HCT116 (cell line): ENCODE measurements around the gene SLC34A3. TPM values are rescaled to one million over a fixed set of nuclear protein-coding genes. Genes with fewer than 3 reads are reported as not detected.

ENCODE experiments used
- ATAC-seq: fragments of 200-7000 bp; cut with Tn5 transposase; 2 replicates; pipeline ENCODE4 v1.9.1; 2020; ENCODE audit warnings: mild to moderate bottlenecking, moderate library complexity
- BruUV-seq: library from RNA; stranded (reverse); fragments of 400-500 nt; replicated peaks from 2 replicates; lab custom pipeline; 2021; lab: Mats Ljungman, UMichigan
- CTCF ChIA-PET: fragments of 300-600 bp; sonication (Branson Sonifier 250); formaldehyde crosslinking; loops from one replicate; lab custom pipeline; 2021; ENCODE audit warnings: antibody characterized with exemption; lab: Charles Lee
- POLR2A ChIA-PET: fragments of 300-600, 350-600 bp; sonication (Branson Sonifier 250); formaldehyde crosslinking; loops from one replicate; lab custom pipeline; 2021; ENCODE audit warnings: antibody characterized with exemption; lab: Charles Lee
- RAD21 ChIA-PET, 2 experiments: fragments of 300-600 bp; sonication (Branson Sonifier 250); formaldehyde crosslinking; loops; one replicate each; lab custom pipeline; 2023; ENCODE audit warnings: low total read pairs in 2 of 2; ENCODE audit not compliant: uncharacterized antibody in 2 of 2, unreplicated experiment in 2 of 2, low non-redundant PET in 1 of 2; lab: Charles Lee
- DNase-seq: peaks from one replicate; pipeline ENCODE4 v3.0.0-alpha.2; 2010; ENCODE audit warnings: low read depth, low spot score
- H2AFZ ChIP-seq: fragments of 200-600 bp; shearing (Covaris generic), sonication (generic); 2 replicates; pipeline ENCODE4 v1.6.1; 2017; ENCODE audit warnings: low read depth, mixed run types, mixed read lengths, antibody characterized with exemption, low read length; ENCODE audit not compliant: poor library complexity, severe bottlenecking
- H3K27ac ChIP-seq: 2 replicates; pipeline ENCODE4 v1.5.1; 2012; ENCODE audit warnings: low read depth, low read length
- H3K27me3 ChIP-seq: fragments of 200-600 bp; sonication (generic); 2 replicates; pipeline ENCODE4 v1.6.1; 2016; ENCODE audit warnings: mixed run types, low read length, mixed read lengths; ENCODE audit not compliant: insufficient read depth
- H3K36me3 ChIP-seq, 2 experiments: fragments of 200-500 bp in 1 of 2; fragments of 200-600 bp in 1 of 2; sonication (Bioruptor generic) in 1 of 2; sonication (generic) in 1 of 2; 2 replicates each; pipeline versions ENCODE4 v1.5.1 to v1.6.1; 2014 to 2016; ENCODE audit warnings: low read length in 2 of 2, inconsistent platforms in 1 of 2, mixed read lengths in 1 of 2, mixed run types in 1 of 2; ENCODE audit not compliant: insufficient read depth in 2 of 2, control insufficient read depth in 1 of 2
- H3K4me1 ChIP-seq, 2 experiments: fragments of 200-600 bp in 1 of 2; sonication (generic) in 1 of 2; 2 replicates each; pipeline versions ENCODE4 v1.5.1 to v1.6.1; 2012 to 2017; ENCODE audit warnings: low read length in 2 of 2, inconsistent platforms in 1 of 2, mild to moderate bottlenecking in 1 of 2, mixed read lengths in 1 of 2, mixed run types in 1 of 2, moderate library complexity in 1 of 2; ENCODE audit not compliant: insufficient read depth in 2 of 2, control insufficient read depth in 1 of 2
- H3K4me2 ChIP-seq: fragments of 200-600 bp; sonication (generic); 2 replicates; pipeline ENCODE4 v1.6.1; 2017; ENCODE audit warnings: mixed run types, low read length, mixed read lengths
- H3K4me3 ChIP-seq, 2 experiments: fragments of 200-600 bp in 1 of 2; sonication (generic) in 1 of 2; replicated peaks in 1 of 2; 2 replicates each; pipeline ENCODE4 v1.5.1; 2011 to 2016; ENCODE audit warnings: low read length in 2 of 2, control low read depth in 1 of 2, low read depth in 1 of 2, mild to moderate bottlenecking in 1 of 2, mixed read lengths in 1 of 2, mixed run types in 1 of 2
- H3K79me2 ChIP-seq: fragments of 200-600 bp; sonication (generic); 2 replicates; pipeline ENCODE4 v1.6.1; 2017; ENCODE audit warnings: mild to moderate bottlenecking, mixed run types, low read length, moderate library complexity, mixed read lengths; ENCODE audit not compliant: insufficient read depth
- H3K9ac ChIP-seq: fragments of 200-600 bp; sonication (generic); 2 replicates; pipeline ENCODE4 v1.6.1; 2016; ENCODE audit warnings: low read length, mixed read lengths
- H3K9me2 ChIP-seq: fragments of 200-600 bp; sonication (generic), shearing (Covaris generic); 2 replicates; pipeline ENCODE4 v1.6.1; 2017; ENCODE audit warnings: mixed run types, mild to moderate bottlenecking, moderate library complexity; ENCODE audit not compliant: insufficient read depth
- H3K9me3 ChIP-seq, 2 experiments: fragments of 200-500 bp in 1 of 2; fragments of 200-600 bp in 1 of 2; sonication (Bioruptor generic) in 1 of 2; sonication (generic) in 1 of 2; 2 replicates each; pipeline ENCODE4 v1.6.1; 2014 to 2017; ENCODE audit warnings: low read length in 2 of 2, mixed read lengths in 2 of 2, inconsistent platforms in 1 of 2, low read depth in 1 of 2, mild to moderate bottlenecking in 1 of 2, mixed run types in 1 of 2, moderate library complexity in 1 of 2; ENCODE audit not compliant: control insufficient read depth in 1 of 2, insufficient read depth in 1 of 2
- H4K20me1 ChIP-seq: fragments of 200-600 bp; sonication (generic), shearing (Covaris generic); 2 replicates; pipeline ENCODE4 v1.6.1; 2017; ENCODE audit warnings: mixed run types, mild to moderate bottlenecking, moderate library complexity; ENCODE audit not compliant: insufficient read depth
- CBX3 ChIP-seq: IDR thresholded peaks from 2 replicates; pipeline ENCODE4 v1.6.1; 2012; ENCODE audit warnings: low read depth
- ELF1 ChIP-seq: IDR thresholded peaks from 2 replicates; pipeline ENCODE4 v1.6.1; 2012; ENCODE audit warnings: low read depth, borderline replicate concordance
- POLR2A ChIP-seq: IDR thresholded peaks from 2 replicates; pipeline ENCODE4 v1.7.0; 2011; ENCODE audit warnings: borderline replicate concordance; ENCODE audit not compliant: insufficient read depth, insufficient read length; ENCODE audit errors: extremely low read depth
- REST ChIP-seq: IDR thresholded peaks from 2 replicates; pipeline ENCODE4 v1.6.1; 2012; ENCODE audit warnings: low read depth
- SIN3A ChIP-seq: IDR thresholded peaks from 2 replicates; pipeline ENCODE4 v1.6.1; 2012; ENCODE audit warnings: low read depth
- ZNF274 ChIP-seq: fragments of 200-500 bp; sonication (Bioruptor generic); IDR thresholded peaks from 2 replicates; pipeline ENCODE4 v1.6.1; 2014; ENCODE audit warnings: mild to moderate bottlenecking, low read depth, low read length, inconsistent platforms
- intact Hi-C: fragments of 100-400 bp; cut with micrococcal nuclease; formaldehyde crosslinking; loops from 2 replicates; pipeline ENCODE4 v1.10.0; 2022
- total RNA-seq: library from RNA; stranded (reverse); gene quantifications from one replicate; pipeline ENCODE4 v1.2.1, GENCODE V29; 2021; ENCODE audit not compliant: unreplicated experiment

The SLC34A3 gene
- total RNA-seq, 1 experiment from 2014 or later, result 0.15 TPM

- H4K20me1 ChIP-seq, result no peaks in the 10 kb centered on the region
- no peak overlapping the region for H3K4me2 ChIP-seq
- H3K27me3 ChIP-seq, result no peaks in the 10 kb centered on the region
- ChIA-PET POLR2A (no interaction called here), RAD21 (no interaction called here), CTCF (no interaction called here)
- TF ChIP-seq POLR2A (no peak), REST (no peak), SIN3A (no peak), CBX3 (no peak), ELF1 (no peak), ZNF274 (no peak)
- no peak overlapping the region for H3K27ac ChIP-seq
- H3K4me3 ChIP-seq, result no peak overlapping the region
- H3K4me1 ChIP-seq, result peaks cover under 1% of the 10 kb centered on the region in 2 experiments; a peak in 2 of 4 replicates
- H3K9me2 ChIP-seq, result no peaks in the 10 kb centered on the region
- H3K9me3 ChIP-seq, result no peaks in the 10 kb centered on the region
- no peak overlapping the region for H2AFZ ChIP-seq
- peaks cover 6% of the 10 kb centered on the region; the same call in 1 of the 2 replicates for H3K79me2 ChIP-seq
- BruUV-seq, result no TSS peak
- ATAC-seq (no peak), DNase-seq (no peak)
- no peak overlapping the region for H3K9ac ChIP-seq
- intact Hi-C loops, result no loop called here
- H3K36me3 ChIP-seq, result peaks cover 12 to 33% of the 10 kb centered on the region in 2 experiments; a peak in 3 of 4 replicates
Observed at GRCh38 chr9:137268538-137269201, 38.0 kb downstream of the SLC34A3 start.
